Lower leg skin (tissue), 3 donors: ENCODE measurements around the gene INCA1.

ENCODE experiments used
- POLR2A ChIP-seq, 2 donors: fragments of 450-650 bp; IDR thresholded peaks; one replicate each; pipeline ENCODE4 v1.6.1; 2016 to 2017; ENCODE audit warnings: antibody characterized with exemption in 2 of 2, mild to moderate bottlenecking in 1 of 2, moderate library complexity in 1 of 2
- TF ChIP-seq, protein P1 (sequence below), 3 donors: fragments of 450-650 bp; IDR thresholded peaks; one replicate each; pipeline ENCODE4 v1.5.1; 2016; ENCODE audit warnings: antibody characterized with exemption in 3 of 3, mild to moderate bottlenecking in 3 of 3, moderate library complexity in 2 of 3

- TF ChIP-seq POLR2A (IDR thresholded peaks at IDR 0.05), result no peak
- TF ChIP-seq, protein P1, sequence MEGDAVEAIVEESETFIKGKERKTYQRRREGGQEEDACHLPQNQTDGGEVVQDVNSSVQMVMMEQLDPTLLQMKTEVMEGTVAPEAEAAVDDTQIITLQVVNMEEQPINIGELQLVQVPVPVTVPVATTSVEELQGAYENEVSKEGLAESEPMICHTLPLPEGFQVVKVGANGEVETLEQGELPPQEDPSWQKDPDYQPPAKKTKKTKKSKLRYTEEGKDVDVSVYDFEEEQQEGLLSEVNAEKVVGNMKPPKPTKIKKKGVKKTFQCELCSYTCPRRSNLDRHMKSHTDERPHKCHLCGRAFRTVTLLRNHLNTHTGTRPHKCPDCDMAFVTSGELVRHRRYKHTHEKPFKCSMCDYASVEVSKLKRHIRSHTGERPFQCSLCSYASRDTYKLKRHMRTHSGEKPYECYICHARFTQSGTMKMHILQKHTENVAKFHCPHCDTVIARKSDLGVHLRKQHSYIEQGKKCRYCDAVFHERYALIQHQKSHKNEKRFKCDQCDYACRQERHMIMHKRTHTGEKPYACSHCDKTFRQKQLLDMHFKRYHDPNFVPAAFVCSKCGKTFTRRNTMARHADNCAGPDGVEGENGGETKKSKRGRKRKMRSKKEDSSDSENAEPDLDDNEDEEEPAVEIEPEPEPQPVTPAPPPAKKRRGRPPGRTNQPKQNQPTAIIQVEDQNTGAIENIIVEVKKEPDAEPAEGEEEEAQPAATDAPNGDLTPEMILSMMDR (IDR thresholded peaks at IDR 0.05), result no peak
These were observed 36.2 kb upstream of the INCA1 start for GRCh38 chr17:5033352-5034015.
